HG03097 (cell line): ENCODE results near the gene IKBKG.
"Not testable (repeated sequence)": the region's sequence is repeated elsewhere in the genome, so short reads cannot be mapped to it uniquely, and the experiment has no call there.

Source experiments
- ATAC-seq: cut with Tn5 transposase; IDR thresholded peaks from one replicate; pipeline ENCODE4 v1.9.1; 2021; ENCODE audit not compliant: unreplicated experiment, low FRiP score

The IKBKG gene

DNA sequence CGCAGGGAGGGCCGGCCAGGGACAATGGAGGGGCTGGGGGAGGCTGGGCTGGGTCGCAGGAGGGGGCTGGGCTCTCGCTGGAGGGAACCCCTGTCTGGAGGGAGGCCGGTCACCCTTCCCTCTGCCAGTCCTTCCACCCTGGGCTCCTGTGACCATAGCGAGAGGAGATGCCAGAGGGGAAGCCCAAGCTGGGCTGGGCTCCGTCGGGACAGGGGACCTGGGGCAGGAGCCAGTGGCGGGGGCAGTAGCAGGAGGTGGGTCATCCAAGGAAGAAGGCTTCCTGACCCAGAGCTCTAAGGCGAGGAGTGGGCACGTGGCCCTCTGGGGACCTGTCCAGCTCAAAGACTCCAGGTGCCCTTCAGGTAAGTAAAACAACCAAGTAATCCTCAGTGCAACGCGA lies 54.8 kb downstream of the IKBKG start:
- no peak for ATAC-seq

DNA sequence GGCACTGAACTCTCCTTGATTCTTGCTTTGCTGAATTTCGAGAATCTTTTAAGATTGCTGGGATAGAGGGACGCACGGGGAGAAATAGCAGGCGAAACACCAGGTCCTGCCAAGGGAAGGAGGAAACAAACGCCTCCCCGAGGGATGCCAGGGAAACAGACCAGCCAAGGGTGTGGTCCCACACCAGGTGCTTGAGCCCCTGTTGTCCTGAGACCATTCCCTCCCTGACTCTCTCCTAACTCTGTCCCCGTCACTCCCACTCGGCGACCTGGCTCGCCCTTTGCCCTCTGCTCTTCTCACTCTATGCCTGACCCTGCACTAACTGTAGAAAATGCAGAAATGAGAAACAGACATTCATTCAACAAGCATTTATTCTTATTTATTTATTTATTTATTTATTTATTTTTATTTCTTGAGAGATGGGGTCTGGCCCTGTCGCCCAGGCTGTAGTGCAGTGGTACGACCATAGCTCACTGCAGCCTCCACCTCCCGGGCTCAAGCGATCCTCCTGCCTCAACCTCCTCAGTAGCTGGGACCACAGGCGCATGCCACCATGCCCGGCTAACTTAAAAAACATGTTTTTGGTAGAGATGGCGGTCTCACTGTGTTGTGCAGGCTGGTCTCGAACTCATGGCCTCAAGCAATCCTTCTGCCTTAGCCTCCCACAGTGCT lies 55.5 kb downstream of the IKBKG start:
- no peak for ATAC-seq

DNA sequence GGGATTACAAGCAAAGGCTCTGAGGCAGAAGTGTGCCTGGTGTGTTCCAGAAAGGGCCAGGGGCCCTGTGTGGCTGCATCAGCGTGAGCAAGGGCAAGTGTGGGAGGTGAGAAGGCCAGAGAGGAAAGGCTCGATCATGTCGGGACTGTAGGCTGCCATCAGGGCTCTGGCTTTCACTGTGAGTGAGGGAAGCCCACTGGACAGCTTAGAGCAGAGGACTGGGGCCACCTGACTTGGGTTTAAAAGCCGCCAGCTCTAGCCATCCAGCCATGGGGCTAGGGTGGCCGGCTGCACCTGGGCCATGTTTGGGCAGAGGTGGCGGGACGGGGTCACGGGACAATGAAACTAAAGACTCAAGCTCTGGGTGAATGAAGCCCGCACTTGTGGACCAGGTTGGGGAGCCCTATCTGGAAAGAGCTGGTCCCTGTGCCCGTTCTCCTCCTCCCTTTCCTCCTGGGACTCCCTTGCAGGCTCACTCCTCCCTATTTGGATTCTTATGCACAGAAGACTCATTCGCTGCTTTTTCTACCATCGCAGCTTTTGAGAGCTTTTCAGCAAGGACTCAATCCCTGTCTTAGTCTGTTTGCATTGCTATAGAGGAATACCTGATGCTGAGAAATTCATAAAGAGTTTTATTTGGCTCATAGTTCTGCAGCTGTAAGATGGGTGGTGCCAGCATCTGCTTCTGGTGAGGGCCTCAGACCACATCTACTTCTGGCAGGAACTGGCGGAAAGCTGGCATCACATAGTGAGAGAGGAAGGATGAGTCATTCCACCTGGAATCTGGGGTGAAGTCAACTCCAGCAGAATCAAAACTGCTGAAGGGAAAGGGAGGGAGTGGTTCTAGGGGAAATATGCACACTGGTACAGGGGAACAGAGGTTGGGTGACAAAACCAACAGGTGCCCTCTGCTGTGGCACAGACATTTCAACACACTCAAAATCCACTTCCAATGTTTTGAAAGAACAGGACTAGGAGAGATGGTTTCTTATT lies 56.3 kb downstream of the IKBKG start:
- no peak for ATAC-seq

DNA sequence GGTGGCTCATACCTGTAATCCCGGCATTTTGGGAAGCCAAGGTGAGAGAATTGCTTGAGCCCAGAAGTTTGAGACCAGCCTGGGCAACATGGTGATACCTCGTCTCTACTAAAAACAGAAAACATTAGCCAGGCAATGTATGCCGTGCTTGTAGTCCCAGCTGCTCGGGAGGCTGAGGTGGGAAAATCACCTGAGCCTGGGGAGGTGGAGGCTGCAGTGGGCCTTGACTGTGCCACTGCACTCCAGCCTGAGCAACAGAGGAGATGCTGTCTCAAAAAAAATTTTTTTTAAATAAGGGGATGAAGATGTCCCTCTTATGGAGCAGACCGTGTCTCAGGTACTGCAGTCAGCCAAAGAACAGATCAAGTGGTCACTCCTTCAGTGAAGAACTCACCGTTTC lies 58.1 kb downstream of the IKBKG start:
- ATAC-seq: no peak

DNA sequence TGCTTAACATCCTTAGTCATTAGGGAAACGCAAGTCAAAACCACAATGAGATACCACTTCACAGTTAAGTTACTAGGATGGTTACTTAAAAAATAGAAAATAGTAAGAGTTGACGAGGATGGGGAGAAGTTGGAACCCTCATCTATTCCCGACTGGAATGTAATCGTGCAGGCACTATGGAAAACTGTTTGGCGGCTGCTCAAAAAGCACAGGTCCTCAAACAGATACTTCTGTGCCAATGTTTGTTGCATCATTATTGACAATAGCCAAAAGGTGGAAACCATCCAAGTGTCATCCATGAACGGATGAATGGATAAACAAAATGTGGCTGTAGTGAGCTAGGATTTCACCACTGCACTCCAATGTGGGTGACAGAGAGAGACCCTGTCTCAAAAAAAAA lies 60.0 kb downstream of the IKBKG start:
- ATAC-seq: no peak

DNA sequence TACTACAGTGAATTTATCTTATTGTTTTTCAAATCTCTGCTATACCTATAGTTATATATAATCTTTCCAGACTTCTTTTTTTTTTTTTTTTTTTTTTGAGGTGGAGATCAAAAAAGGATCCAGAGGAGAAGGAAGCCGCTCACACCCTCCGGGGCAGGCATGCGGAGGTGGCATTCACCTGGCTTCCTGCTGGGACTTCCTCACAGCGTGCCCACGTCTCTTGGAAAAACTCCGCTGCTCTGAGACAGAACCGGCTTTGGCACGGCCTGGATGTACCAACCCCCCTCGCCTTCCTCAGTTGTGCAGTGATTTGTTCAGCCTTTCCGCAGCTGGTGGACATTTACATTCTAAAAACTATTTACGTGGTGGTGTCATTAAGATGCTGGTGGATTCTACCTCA lies 60.6 kb downstream of the IKBKG start:
- ATAC-seq: not testable (repeated sequence)

DNA sequence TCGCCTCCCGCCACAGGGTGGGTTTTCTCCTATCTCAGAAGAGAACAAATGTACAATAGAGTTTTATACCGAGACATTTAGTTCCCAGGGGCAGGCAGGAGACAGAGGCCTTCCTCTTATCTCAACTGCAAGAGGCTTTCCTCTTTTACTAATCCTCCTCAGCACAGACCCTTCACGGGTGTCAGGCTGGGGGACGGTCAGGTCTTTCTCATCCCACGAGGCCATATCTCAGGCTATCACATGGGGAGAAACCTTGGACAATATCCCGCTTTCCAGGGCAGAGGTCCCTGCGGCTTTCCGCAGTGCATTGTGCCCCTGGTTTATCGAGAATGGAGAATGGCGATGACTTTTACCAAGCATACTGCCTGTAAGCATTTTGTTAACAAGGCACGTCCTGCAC lies 61.4 kb downstream of the IKBKG start:
- not testable (repeated sequence) for ATAC-seq

DNA sequence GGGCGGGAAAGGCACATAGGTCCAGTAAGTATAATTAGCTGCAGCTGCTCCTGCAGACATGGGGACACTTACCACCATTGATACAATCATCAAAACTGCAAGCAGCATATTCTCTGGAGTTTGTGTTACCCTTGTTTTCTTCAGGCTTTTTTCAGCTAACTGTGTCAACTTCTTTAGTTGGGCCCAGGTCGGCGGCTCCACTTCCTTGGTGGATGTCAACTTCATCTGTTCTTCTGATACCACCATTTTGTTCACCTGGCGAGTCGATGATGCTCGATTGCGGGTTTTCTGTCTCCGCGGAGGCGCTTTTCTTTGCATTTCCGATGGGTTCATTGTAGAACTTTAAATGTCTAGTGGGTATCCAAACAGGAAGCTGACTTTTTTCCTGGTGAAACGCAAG lies 63.7 kb downstream of the IKBKG start:
- not testable (repeated sequence) for ATAC-seq

DNA sequence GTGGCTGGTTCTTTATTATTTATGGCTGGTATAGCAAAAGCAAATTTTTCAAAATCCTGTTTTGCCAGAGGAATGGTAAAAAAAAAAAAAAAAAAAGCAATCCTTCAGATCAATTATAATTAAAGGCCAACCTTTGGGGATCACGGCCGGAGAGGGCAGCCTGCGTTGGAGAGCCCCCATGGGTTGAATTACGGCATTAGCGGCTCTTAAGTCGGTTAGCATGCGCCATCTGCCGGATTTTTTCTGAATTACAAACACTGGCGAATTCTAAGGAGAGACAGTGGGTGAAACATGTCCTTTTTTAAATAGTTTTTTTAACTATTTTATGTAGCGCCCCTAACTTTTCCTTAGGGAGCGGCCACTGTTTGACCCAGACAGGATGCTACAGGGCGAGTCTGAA lies 66.2 kb downstream of the IKBKG start:
- ATAC-seq: not testable (repeated sequence)
